Keratinocyte (primary cell): ENCODE results near the gene KMT2D. TPM values are rescaled to one million over a fixed set of nuclear protein-coding genes. Genes with fewer than 3 reads are reported as not detected.

Experiments
- DNase-seq: peaks from one replicate; pipeline ENCODE4 v3.0.0-alpha.2; 2011; ENCODE audit warnings: low read depth, missing footprints, low spot score
- FAIRE-seq: peaks from 2 replicates; lab custom pipeline; 2011; peaks lifted over from hg19 to GRCh38; lab: Jason Lieb, UNC
- H2AFZ ChIP-seq: 2 replicates; pipeline ENCODE4 v1.6.0; 2012; ENCODE audit warnings: low read length, control low read depth, inconsistent platforms; ENCODE audit not compliant: control insufficient read depth
- H3K27ac ChIP-seq: 2 replicates; pipeline ENCODE4 v1.5.1; 2011; ENCODE audit warnings: low read length; ENCODE audit not compliant: control insufficient read depth, insufficient read depth
- H3K27me3 ChIP-seq: 3 replicates; pipeline ENCODE4 v1.6.0; 2011; ENCODE audit warnings: low read length; ENCODE audit not compliant: control insufficient read depth, insufficient read depth; ENCODE audit errors: extremely low read depth
- H3K36me3 ChIP-seq, 2 experiments: 2 replicates in 1 of 2; 3 replicates in 1 of 2; pipeline ENCODE4 v1.5.1; 2011; ENCODE audit warnings: low read length in 2 of 2, mild to moderate bottlenecking in 1 of 2; ENCODE audit not compliant: control insufficient read depth in 2 of 2, insufficient read depth in 2 of 2; ENCODE audit errors: extremely low read depth in 1 of 2
- H3K4me1 ChIP-seq: 3 replicates; pipeline ENCODE4 v1.5.1; 2011; ENCODE audit warnings: low read length; ENCODE audit not compliant: control insufficient read depth, insufficient read depth; ENCODE audit errors: extremely low read depth
- H3K4me2 ChIP-seq: 3 replicates; pipeline ENCODE4 v1.6.0; 2011; ENCODE audit warnings: low read depth, low read length; ENCODE audit not compliant: control insufficient read depth, insufficient read depth; ENCODE audit errors: extremely low read depth
- H3K4me3 ChIP-seq, 3 experiments: fragments of 200-600 bp in 1 of 3; sonication (generic) in 1 of 3; 2 replicates in 2 of 3; 3 replicates in 1 of 3; pipeline ENCODE4 v1.5.1; 2011 to 2016; ENCODE audit warnings: low read length in 3 of 3, mild to moderate bottlenecking in 3 of 3, control low read depth in 2 of 3, inconsistent platforms in 1 of 3, low read depth in 1 of 3, mixed read lengths in 1 of 3, mixed run types in 1 of 3, moderate library complexity in 1 of 3; ENCODE audit not compliant: control insufficient read depth in 2 of 3, insufficient read depth in 2 of 3; ENCODE audit errors: extremely low read depth in 1 of 3
- H3K79me2 ChIP-seq: 2 replicates; pipeline ENCODE4 v1.6.0; 2012; ENCODE audit warnings: low read length; ENCODE audit not compliant: control insufficient read depth, insufficient read depth
- H3K9ac ChIP-seq: 3 replicates; pipeline ENCODE4 v1.6.0; 2011; ENCODE audit warnings: low read length; ENCODE audit not compliant: control insufficient read depth, insufficient read depth; ENCODE audit errors: extremely low read depth
- H3K9me1 ChIP-seq: 3 replicates; pipeline ENCODE4 v1.6.0; 2011; ENCODE audit warnings: low read length; ENCODE audit not compliant: control insufficient read depth, insufficient read depth; ENCODE audit errors: extremely low read depth
- H3K9me3 ChIP-seq: 2 replicates; pipeline ENCODE4 v1.5.1; 2012; ENCODE audit warnings: low read depth, low read length; ENCODE audit not compliant: control insufficient read depth
- H4K20me1 ChIP-seq: 3 replicates; pipeline ENCODE4 v1.6.0; 2011; ENCODE audit warnings: low read length; ENCODE audit not compliant: control insufficient read depth, insufficient read depth; ENCODE audit errors: extremely low read depth
- EZH2 ChIP-seq: IDR thresholded peaks from one replicate; pipeline ENCODE4 v1.6.1; 2012; ENCODE audit warnings: inconsistent platforms, mild to moderate bottlenecking, low read length, moderate library complexity
- dilution Hi-C: fragments of 300-500 bp; cut with MboI; formaldehyde crosslinking; loops from one replicate; pipeline ENCODE4 v1.7.0; 2020; ENCODE audit warnings: low sequenced_read_pairs; ENCODE audit not compliant: extremely low pct_ligation_motif_present
- polyA plus RNA-seq, 5 experiments: library from polyadenylated mRNA; depleted of rRNA in 3 of 5; stranded (reverse) in 3 of 5; stranded (forward) in 1 of 5; unstranded in 1 of 5; fragments of >200 nt; gene quantifications; 1 replicate in 1 of 5; 2 replicates in 3 of 5; 3 replicates in 1 of 5; pipeline versions ENCODE4 v1.2.1 to v1.2.3, GENCODE V29; 2011 to 2012; ENCODE audit warnings: missing spikeins in 2 of 5, low read depth in 1 of 5, low replicate concordance in 1 of 5
- TF ChIP-seq, protein P1 (sequence below), 3 experiments: IDR thresholded peaks in 1 of 3; conservative IDR thresholded peaks in 1 of 3; optimal IDR thresholded peaks in 1 of 3; 2 replicates in 2 of 3; 3 replicates in 1 of 3; pipeline versions ENCODE3 to v1.5.1; 2011; ENCODE audit warnings: low read length in 3 of 3, mild to moderate bottlenecking in 3 of 3, moderate library complexity in 2 of 3, control low read depth in 1 of 3, inconsistent platforms in 1 of 3; ENCODE audit not compliant: insufficient read depth in 2 of 3; ENCODE audit errors: extremely low read depth in 1 of 3

The KMT2D gene
- polyA plus RNA-seq, 1 donor (not counting 4 experiments of a cell fraction or from before 2014, with no cell fraction given) = 9.8 TPM

GRCh38 chr12:49100380-49100779 is 39.8 kb upstream of the KMT2D start:
- Histone ChIP-seq H3K9me3 (no peaks in the 10 kb centered on the region), H3K27me3 (peaks cover 1% of the 10 kb centered on the region), H3K4me2 (no peak overlapping the region), H4K20me1 (no peaks in the 10 kb centered on the region), H2AFZ (no peak overlapping the region), H3K36me3 (peaks cover 36 to 43% of the 10 kb centered on the region in 2 experiments), H3K27ac (no peak overlapping the region), H3K9me1 (no peaks in the 10 kb centered on the region), H3K4me3 (no peak overlapping the region), H3K4me1 (peaks cover under 1% of the 10 kb centered on the region), H3K79me2 (no peaks in the 10 kb centered on the region), H3K9ac (no peak overlapping the region)
- FAIRE-seq (no peak), DNase-seq (no peak)
- dilution Hi-C loops = no loop called here
- TF ChIP-seq EZH2 = no peak
- TF ChIP-seq, protein P1, sequence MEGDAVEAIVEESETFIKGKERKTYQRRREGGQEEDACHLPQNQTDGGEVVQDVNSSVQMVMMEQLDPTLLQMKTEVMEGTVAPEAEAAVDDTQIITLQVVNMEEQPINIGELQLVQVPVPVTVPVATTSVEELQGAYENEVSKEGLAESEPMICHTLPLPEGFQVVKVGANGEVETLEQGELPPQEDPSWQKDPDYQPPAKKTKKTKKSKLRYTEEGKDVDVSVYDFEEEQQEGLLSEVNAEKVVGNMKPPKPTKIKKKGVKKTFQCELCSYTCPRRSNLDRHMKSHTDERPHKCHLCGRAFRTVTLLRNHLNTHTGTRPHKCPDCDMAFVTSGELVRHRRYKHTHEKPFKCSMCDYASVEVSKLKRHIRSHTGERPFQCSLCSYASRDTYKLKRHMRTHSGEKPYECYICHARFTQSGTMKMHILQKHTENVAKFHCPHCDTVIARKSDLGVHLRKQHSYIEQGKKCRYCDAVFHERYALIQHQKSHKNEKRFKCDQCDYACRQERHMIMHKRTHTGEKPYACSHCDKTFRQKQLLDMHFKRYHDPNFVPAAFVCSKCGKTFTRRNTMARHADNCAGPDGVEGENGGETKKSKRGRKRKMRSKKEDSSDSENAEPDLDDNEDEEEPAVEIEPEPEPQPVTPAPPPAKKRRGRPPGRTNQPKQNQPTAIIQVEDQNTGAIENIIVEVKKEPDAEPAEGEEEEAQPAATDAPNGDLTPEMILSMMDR (optimal IDR thresholded peaks at IDR 0.05 in 1 of 3, IDR thresholded peaks at IDR 0.05 in 1 of 3, conservative IDR thresholded peaks at IDR 0.05 in 1 of 3; ENCODE audit: extremely low read depth in 1 of 3, insufficient read depth in 2 of 3, low read length in 3 of 3) = no peak

- Histone ChIP-seq H3K27me3 (peaks cover 18% of the 10 kb centered on the region), H3K27ac (no peak overlapping the region), H3K9me1 (no peaks in the 10 kb centered on the region), H3K4me2 (no peak overlapping the region), H3K9me3 (no peaks in the 10 kb centered on the region), H3K4me1 (no peaks in the 10 kb centered on the region), H3K4me3 (no peak overlapping the region), H3K36me3 (peaks cover 30 to 34% of the 10 kb centered on the region in 2 experiments), H3K79me2 (no peaks in the 10 kb centered on the region), H4K20me1 (no peaks in the 10 kb centered on the region), H3K9ac (no peak overlapping the region), H2AFZ (no peak overlapping the region)
- no peak for FAIRE-seq
- no peak for DNase-seq
- dilution Hi-C loops = no loop called here
- TF ChIP-seq, protein P1 (optimal IDR thresholded peaks at IDR 0.05 in 1 of 3, IDR thresholded peaks at IDR 0.05 in 1 of 3, conservative IDR thresholded peaks at IDR 0.05 in 1 of 3; ENCODE audit: extremely low read depth in 1 of 3, insufficient read depth in 2 of 3, low read length in 3 of 3) = no peak
- TF ChIP-seq EZH2 = no peak
Observed at GRCh38 chr12:49098703-49099102, 38.1 kb upstream of the KMT2D start.
